CD4-positive, alpha-beta T cell treated with Interleukin-4 for 1 hour (primary cell): ENCODE data around the gene IFNAR2.
"Not testable (repeated sequence)": the region's sequence is repeated elsewhere in the genome, so short reads cannot be mapped to it uniquely, and the experiment has no call there.

Experiments
- DNase-seq, 2 donors: peaks; one replicate each; pipeline ENCODE4 v3.0.0-alpha.2; 2020 to 2022

The IFNAR2 gene

GRCh38 chr21:33245289-33245918, 15.7 kb downstream of the IFNAR2 start:
- no peak for DNase-seq

- DNase-seq, result no peak
Observed at GRCh38 chr21:33246506-33246905, 16.8 kb downstream of the IFNAR2 start.

GRCh38 chr21:33246963-33247362, 17.2 kb downstream of the IFNAR2 start:
- DNase-seq, result no peak

GRCh38 chr21:33247599-33247998, 17.9 kb downstream of the IFNAR2 start:
- DNase-seq, result no peak

- no peak for DNase-seq
Observed at GRCh38 chr21:33249331-33250002, 19.7 kb downstream of the IFNAR2 start.

- no peak for DNase-seq
Observed at GRCh38 chr21:33251119-33251518, 21.4 kb downstream of the IFNAR2 start.

GRCh38 chr21:33253382-33253781, 23.6 kb downstream of the IFNAR2 start:
- not testable (repeated sequence) for DNase-seq

- DNase-seq, result no peak
Observed at GRCh38 chr21:33254766-33255165, 25.0 kb downstream of the IFNAR2 start.

GRCh38 chr21:33255404-33255803, 25.7 kb downstream of the IFNAR2 start:
- DNase-seq, result no peak

- no peak for DNase-seq
Observed at GRCh38 chr21:33256019-33256418, 26.3 kb downstream of the IFNAR2 start.

GRCh38 chr21:33257094-33257803, 27.5 kb downstream of the IFNAR2 start:
- DNase-seq, result no peak

GRCh38 chr21:33258475-33258874, 28.7 kb downstream of the IFNAR2 start:
- no peak for DNase-seq

- no peak for DNase-seq
Observed at GRCh38 chr21:33259428-33259827, 29.7 kb downstream of the IFNAR2 start.

- peak in 1 of 2 donors; percentile 16 for DNase-seq
Observed at GRCh38 chr21:33259995-33260394, 30.3 kb downstream of the IFNAR2 start.

GRCh38 chr21:33261635-33262034, 31.9 kb downstream of the IFNAR2 start:
- peak; percentile 31 to 38 for DNase-seq

GRCh38 chr21:33262921-33263320, 33.2 kb downstream of the IFNAR2 start:
- DNase-seq, result no peak

- DNase-seq, result no peak
Observed at GRCh38 chr21:33264561-33264960, 34.8 kb downstream of the IFNAR2 start.

- DNase-seq, result peak; percentile 57 to 85
Observed at GRCh38 chr21:33265664-33266049, 35.9 kb downstream of the IFNAR2 start.

GRCh38 chr21:33266050-33266788, 36.5 kb downstream of the IFNAR2 start, which contains the start of gene IL10RB:
TSS of gene IL10RB (plus strand) at chr21:33266367. CDS start at chr21:33266466, 99 bp downstream.
- peak; percentile 73 to 76 for DNase-seq

GRCh38 chr21:33266789-33267135, 37.0 kb downstream of the IFNAR2 start:
- peak in 1 of 2 donors; percentile 44 for DNase-seq

GRCh38 chr21:33267250-33267649, 37.5 kb downstream of the IFNAR2 start:
- no peak for DNase-seq

- DNase-seq, result no peak
Observed at GRCh38 chr21:33268393-33268736, 38.6 kb downstream of the IFNAR2 start.

- peak; percentile 29 to 47 for DNase-seq
Observed at GRCh38 chr21:33268737-33269441, 39.2 kb downstream of the IFNAR2 start.
